ENCODE results near the gene SMR3A. TPM values are rescaled to one million over a fixed set of nuclear protein-coding genes. Genes with fewer than 3 reads are reported as not detected.

The SMR3A gene
- total and polyA plus RNA-seq, 9 of the 15 experiments (the other 6 are each of a cell fraction or from before 2014, with no cell fraction given) = not detected

GRCh38 chr4:70364002-70364401 lies 3.4 kb downstream of the SMR3A start:
- no peak overlapping the region for H3K27ac ChIP-seq (ENCODE audit: extremely low read depth, low read depth, low read length)
- POLR2A ChIA-PET = no interaction called here
- no peaks in the 10 kb centered on the region for H3K4me1 ChIP-seq (replicated peaks in 1 of 2; ENCODE audit: control insufficient read depth in 2 of 2, insufficient read depth in 2 of 2, low read length in 2 of 2)
- H4K20me1 ChIP-seq (replicated peaks; ENCODE audit: control insufficient read depth, insufficient read depth, low read length) = no peaks in the 10 kb centered on the region
- TF ChIP-seq STAT5A (IDR thresholded peaks at IDR 0.05; ENCODE audit: borderline replicate concordance, low read length) = no peak
- no peak for TF ChIP-seq ZNF23 (CRISPR knock-in tag; IDR thresholded peaks at IDR 0.05)
- TF ChIP-seq RAD21 (CRISPR knock-in tag; conservative IDR thresholded peaks at IDR 0.05 in 1 of 2, IDR thresholded peaks at IDR 0.05 in 1 of 2) = no peak
- no peak overlapping the region for H3K9ac ChIP-seq (ENCODE audit: insufficient read depth in 1 of 2, low read depth in 2 of 2, low read length in 2 of 2)
- H3K4me2 ChIP-seq (ENCODE audit: insufficient read depth, low read length) = no peak overlapping the region
- 1% methylated on average over 5 of the region's 5 CpGs for WGBS (ENCODE audit: insufficient coverage, low coverage, missing lambda C conversion rate)
- FAIRE-seq (no peak), ATAC-seq (no peak), DNase-seq (ENCODE audit: extremely low read depth in 1 of 4, low spot score in 3 of 4) (no peak)
- intact Hi-C loops (cut with micrococcal nuclease) = no loop called here
- BruUV-seq (replicated peaks) = no TSS peak
- no peaks in the 10 kb centered on the region for H3K9me1 ChIP-seq (ENCODE audit: control insufficient read depth, insufficient read depth, low read length)
- H3K27me3 ChIP-seq (ENCODE audit: control insufficient read depth in 2 of 2, insufficient read depth in 2 of 2, low read length in 2 of 2) = no peaks in the 10 kb centered on the region
- no peaks in the 10 kb centered on the region for H3K36me3 ChIP-seq (ENCODE audit: control insufficient read depth, insufficient read depth, low read length)
- CTCF ChIA-PET (ENCODE audit: low intra/inter-chr PET ratio) = no interaction called here
- no peak overlapping the region for H2AFZ ChIP-seq (ENCODE audit: low read depth, low read length)
- in situ Hi-C loops (cut with MboI) = no loop called here
- H3K9me3 ChIP-seq (replicated peaks; ENCODE audit: control insufficient read depth, insufficient read depth, low read depth, low read length) = peaks cover 2% of the 10 kb centered on the region; the same call in 1 of the 2 replicates
- H3K4me3 ChIP-seq = no peak overlapping the region
- H3K79me2 ChIP-seq (ENCODE audit: control insufficient read depth, insufficient read depth, low read length) = no peaks in the 10 kb centered on the region

GRCh38 chr4:70365479-70365878 lies 4.9 kb downstream of the SMR3A start:
- 4% methylated on average over 2 of the region's 2 CpGs for WGBS (ENCODE audit: insufficient coverage, low coverage, missing lambda C conversion rate)
- peaks cover 2% of the 10 kb centered on the region; the same call in 1 of the 2 replicates for H3K9me3 ChIP-seq (replicated peaks; ENCODE audit: control insufficient read depth, insufficient read depth, low read depth, low read length)
- no peak overlapping the region for H3K9ac ChIP-seq (ENCODE audit: insufficient read depth in 1 of 2, low read depth in 2 of 2, low read length in 2 of 2)
- ATAC-seq = no peak
- no peaks in the 10 kb centered on the region for H3K79me2 ChIP-seq (ENCODE audit: control insufficient read depth, insufficient read depth, low read length)
- H3K27ac ChIP-seq (ENCODE audit: extremely low read depth, low read depth, low read length) = no peak overlapping the region
- H3K27me3 ChIP-seq (ENCODE audit: control insufficient read depth in 2 of 2, insufficient read depth in 2 of 2, low read length in 2 of 2) = no peaks in the 10 kb centered on the region
- no peaks in the 10 kb centered on the region for H3K9me1 ChIP-seq (ENCODE audit: control insufficient read depth, insufficient read depth, low read length)
- TF ChIP-seq ZNF561 (CRISPR knock-in tag; conservative IDR thresholded peaks at IDR 0.05) (no peak), NFIC (IDR thresholded peaks at IDR 0.05) (peak; percentile 66)
- FAIRE-seq = no peak
- H3K4me2 ChIP-seq (ENCODE audit: insufficient read depth, low read length) = no peak overlapping the region
- no peaks in the 10 kb centered on the region for H4K20me1 ChIP-seq (replicated peaks; ENCODE audit: control insufficient read depth, insufficient read depth, low read length)
- H3K36me3 ChIP-seq (ENCODE audit: control insufficient read depth, insufficient read depth, low read length) = no peaks in the 10 kb centered on the region
- no peak overlapping the region for H3K4me3 ChIP-seq
- no peak overlapping the region for H2AFZ ChIP-seq (ENCODE audit: low read depth, low read length)
- no TSS peak for BruUV-seq (replicated peaks)
- intact Hi-C loops (cut with micrococcal nuclease) = no loop called here
- DNase-seq (ENCODE audit: extremely low read depth in 1 of 4, low spot score in 3 of 4) = no peak
- CTCF ChIA-PET (ENCODE audit: low intra/inter-chr PET ratio) = no interaction called here
- no peaks in the 10 kb centered on the region for H3K4me1 ChIP-seq (replicated peaks in 1 of 2; ENCODE audit: control insufficient read depth in 2 of 2, insufficient read depth in 2 of 2, low read length in 2 of 2)
- in situ Hi-C loops (cut with MboI) = no loop called here
- POLR2A ChIA-PET = no interaction called here

Measured in K562 (cell line).